ENCODE measurements around the gene WRNIP1. TPM values are rescaled to one million over a fixed set of nuclear protein-coding genes. Genes with fewer than 3 reads are reported as not detected.

WRNIP1 gene
- total and polyA plus RNA-seq, 2 of the 8 experiments (the other 6 are each of a cell fraction or from before 2014, with no cell fraction given): 38.2 to 39.2 TPM

DNA sequence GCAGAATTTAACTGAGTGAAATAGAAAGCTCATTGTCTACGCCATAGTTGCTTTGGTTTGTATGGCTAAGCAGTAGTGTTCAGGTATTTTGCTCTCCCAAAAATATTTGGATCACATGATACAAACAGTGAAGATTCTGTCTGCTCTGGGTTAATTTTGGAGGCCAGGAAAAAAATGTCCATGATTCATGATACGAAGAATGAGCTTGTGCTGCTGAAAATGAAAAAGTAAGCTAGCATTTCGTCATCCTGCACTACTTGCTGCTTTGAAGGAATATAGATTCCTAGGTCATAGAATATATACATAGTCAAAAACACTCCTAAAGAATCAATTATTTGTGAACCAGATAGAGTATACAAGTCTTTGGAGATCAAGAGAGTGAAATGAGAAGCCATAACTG lies 8.3 kb downstream of the WRNIP1 start (continued):
- TF ChIP-seq SIN3A (conservative IDR thresholded peaks at IDR 0.05 in 1 of 2, IDR thresholded peaks at IDR 0.05 in 1 of 2; ENCODE audit: low read depth in 1 of 2, low read length in 2 of 2): no peak

All from H1 (cell line).